ENCODE measurements around the gene CAMSAP3.

CAMSAP3 gene

GRCh38 chr19:7644550-7644877 lies 48.9 kb downstream of the CAMSAP3 start:
- no peak for DNase-seq (ENCODE audit: low spot score)
- in situ Hi-C loops (cut with MboI; ENCODE audit: low sequenced_read_pairs, unreplicated experiment), result no loop called here
- TF ChIP-seq CTCF (IDR thresholded peaks at IDR 0.05; ENCODE audit: borderline replicate concordance, control extremely low read depth, extremely low read depth, insufficient read depth, missing control alignments), result no peak

- TF ChIP-seq CTCF (IDR thresholded peaks at IDR 0.05; ENCODE audit: borderline replicate concordance, control extremely low read depth, extremely low read depth, insufficient read depth, missing control alignments), result no peak
- in situ Hi-C loops (cut with MboI; ENCODE audit: low sequenced_read_pairs, unreplicated experiment), result no loop called here
- DNase-seq (ENCODE audit: low spot score), result no peak
Measured at GRCh38 chr19:7645163-7645562, 49.5 kb downstream of the CAMSAP3 start.

GRCh38 chr19:7645656-7646425 lies 50.2 kb downstream of the CAMSAP3 start:
- no peak for DNase-seq (ENCODE audit: low spot score)
- no peak for TF ChIP-seq CTCF (IDR thresholded peaks at IDR 0.05; ENCODE audit: borderline replicate concordance, control extremely low read depth, extremely low read depth, insufficient read depth, missing control alignments)
- in situ Hi-C loops (cut with MboI; ENCODE audit: low sequenced_read_pairs, unreplicated experiment), result no loop called here

DNA sequence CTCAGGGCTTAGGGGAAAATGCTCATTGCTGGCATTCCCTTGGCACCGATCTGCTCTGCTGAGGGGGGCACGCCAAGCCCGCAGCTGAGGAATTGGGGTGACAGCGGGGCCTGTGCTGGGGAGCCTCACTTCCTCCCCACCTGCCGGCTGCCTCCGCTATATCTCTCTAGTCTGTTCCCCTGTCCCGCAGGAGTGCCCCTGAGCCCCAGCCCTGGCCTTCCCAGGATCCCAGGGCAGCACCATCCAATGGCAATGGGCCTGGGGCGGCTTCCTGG lies 50.7 kb downstream of the CAMSAP3 start:
- in situ Hi-C loops (cut with MboI; ENCODE audit: low sequenced_read_pairs, unreplicated experiment), result no loop called here
- no peak for TF ChIP-seq CTCF (IDR thresholded peaks at IDR 0.05; ENCODE audit: borderline replicate concordance, control extremely low read depth, extremely low read depth, insufficient read depth, missing control alignments)
- no peak for DNase-seq (ENCODE audit: low spot score)

DNA sequence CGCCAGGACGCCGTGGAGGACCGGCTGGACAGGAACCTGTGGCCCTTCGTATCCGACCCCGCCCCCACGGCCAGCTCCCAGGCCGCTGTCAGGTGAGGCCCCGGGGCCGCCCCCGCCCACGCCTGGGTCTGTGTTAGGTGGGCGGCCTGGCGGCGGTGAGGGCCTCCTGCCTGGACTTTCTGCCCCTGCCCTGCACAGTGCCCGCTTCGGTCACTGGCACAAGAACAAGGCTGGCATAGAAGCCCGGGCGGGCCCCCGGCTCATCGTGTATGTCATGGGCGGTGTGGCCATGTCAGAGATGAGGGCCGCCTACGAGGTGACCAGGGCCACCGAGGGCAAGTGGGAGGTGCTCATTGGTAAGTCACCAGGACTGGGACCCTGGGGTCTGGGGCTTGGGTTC lies 51.5 kb downstream of the CAMSAP3 start:
- no peak for DNase-seq (ENCODE audit: low spot score)
- in situ Hi-C loops (cut with MboI; ENCODE audit: low sequenced_read_pairs, unreplicated experiment), result no loop called here
- no peak for TF ChIP-seq CTCF (IDR thresholded peaks at IDR 0.05; ENCODE audit: borderline replicate concordance, control extremely low read depth, extremely low read depth, insufficient read depth, missing control alignments)

DNA sequence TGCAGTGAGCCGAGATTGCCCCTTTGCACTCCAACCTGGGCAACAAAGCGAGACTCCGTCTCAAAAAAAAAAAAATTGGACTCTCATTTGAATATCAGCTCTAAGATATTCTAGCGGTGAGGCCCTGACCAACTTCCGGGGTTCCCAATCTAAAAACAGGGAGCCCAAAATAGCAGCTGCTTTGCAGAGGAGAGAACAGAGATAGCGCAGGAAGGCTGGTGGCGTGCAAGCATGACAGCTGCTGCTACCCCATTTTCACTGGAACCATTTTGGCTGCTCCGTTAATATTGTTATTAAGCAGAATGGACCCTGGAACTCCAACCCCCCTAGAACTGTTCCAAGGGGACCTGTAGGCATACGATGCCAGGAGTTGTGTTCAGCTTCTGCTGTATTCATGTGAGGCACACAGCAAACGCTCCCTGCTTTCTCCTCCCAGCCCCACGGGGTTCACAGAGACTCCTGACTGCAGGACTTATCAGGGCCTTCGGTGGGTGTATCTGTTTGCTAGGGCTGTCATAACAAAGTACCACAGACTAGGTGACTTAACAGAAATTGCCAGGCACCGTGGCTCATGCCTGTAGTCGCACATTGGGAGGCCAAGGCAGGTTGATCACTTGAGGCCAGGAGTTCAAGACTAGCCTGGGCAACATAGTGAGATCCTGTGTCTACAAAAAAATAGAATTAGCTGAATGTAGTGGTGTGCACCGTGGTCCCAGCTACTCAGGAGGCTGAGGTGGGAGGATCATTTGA lies 52.8 kb downstream of the CAMSAP3 start:
- in situ Hi-C loops (cut with MboI; ENCODE audit: low sequenced_read_pairs, unreplicated experiment), result no loop called here
- no peak for DNase-seq (ENCODE audit: low spot score)

More for the DNA sequence above, 52.8 kb downstream of the CAMSAP3 start:
- no peak for TF ChIP-seq CTCF (IDR thresholded peaks at IDR 0.05; ENCODE audit: borderline replicate concordance, control extremely low read depth, extremely low read depth, insufficient read depth, missing control alignments)

Measured in GM13976 (cell line).